ENCODE results near the gene HNRNPUL2.
"Not testable (repeated sequence)": the region's sequence is repeated elsewhere in the genome, so short reads cannot be mapped to it uniquely, and the experiment has no call there.

Gene HNRNPUL2

DNA sequence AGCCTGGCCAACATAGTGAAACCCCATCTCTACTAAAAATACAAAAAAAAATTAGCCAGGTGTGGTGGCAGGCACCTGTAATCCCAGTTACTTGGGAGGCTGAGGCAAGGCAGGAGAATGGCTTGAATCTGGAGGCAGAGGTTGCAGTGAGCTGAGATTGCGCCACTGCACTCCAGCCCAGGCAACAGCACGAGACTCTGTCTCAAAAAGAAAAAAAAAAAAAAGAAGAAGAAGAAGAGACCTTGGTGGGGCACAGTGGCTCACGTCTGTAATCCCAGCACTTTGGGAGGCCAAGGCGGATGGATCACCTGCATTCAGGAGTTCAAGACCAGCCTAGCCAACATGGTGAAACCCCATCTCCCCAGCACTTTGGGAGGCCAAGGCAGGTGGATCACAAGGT, 23.3 kb downstream of the HNRNPUL2 start:
- DNase-seq (ENCODE audit: low read depth), result not testable (repeated sequence)

DNA sequence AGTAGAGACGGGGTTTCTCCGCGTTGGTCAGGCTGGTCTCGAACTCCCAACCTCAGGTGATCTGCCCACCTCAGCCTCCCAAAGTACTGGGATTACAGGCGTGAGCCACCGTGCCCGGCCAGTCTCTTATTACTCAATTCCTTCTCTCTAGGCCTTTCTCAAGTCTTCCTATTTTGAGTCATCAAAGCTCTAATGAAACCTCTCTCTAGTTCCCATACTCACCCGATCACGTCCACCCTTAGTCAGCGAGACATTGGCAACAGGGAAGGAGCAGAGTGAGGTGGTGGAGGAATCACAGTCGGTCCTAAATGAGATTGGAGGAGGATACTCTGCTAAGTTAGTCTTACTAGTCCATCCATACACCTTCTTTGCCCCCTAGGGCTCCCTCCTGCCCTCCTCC, 25.0 kb downstream of the HNRNPUL2 start:
- DNase-seq (ENCODE audit: low read depth), result no peak

DNA sequence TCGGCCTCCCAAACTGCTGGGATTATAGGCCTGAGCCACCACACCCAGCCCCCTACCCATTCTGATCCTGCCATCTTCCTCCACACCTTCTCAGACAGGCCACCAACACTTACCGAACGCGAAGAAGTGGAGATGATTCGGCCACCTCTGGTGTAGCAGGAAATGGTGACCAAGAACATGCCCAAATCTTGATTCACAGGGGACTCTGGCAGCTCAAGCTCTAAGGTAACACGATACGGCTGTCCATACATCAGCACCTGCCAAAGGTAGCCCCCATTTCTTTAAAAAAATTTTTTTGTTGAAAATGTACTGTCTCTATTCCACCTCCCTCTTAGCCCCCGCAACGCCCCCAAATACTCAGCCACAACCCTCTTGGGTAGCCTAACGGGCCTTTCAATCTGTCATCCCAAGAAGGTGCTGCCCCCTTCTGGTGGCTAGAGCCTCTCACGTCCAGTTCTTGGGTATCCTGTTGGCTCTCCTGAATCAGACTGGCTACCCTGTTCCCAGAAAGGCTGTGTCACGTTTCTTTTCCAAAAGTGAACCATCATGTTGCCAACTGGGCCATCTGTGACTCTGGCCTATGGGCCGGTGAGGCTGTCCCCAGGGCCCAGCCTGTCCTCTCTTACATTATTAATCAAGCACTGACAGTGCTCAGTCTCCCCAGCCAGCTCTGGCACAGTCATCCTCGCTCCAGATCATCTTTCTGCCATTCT, 32.6 kb downstream of the HNRNPUL2 start:
- DNase-seq (ENCODE audit: low read depth), result peak; percentile 30

DNA sequence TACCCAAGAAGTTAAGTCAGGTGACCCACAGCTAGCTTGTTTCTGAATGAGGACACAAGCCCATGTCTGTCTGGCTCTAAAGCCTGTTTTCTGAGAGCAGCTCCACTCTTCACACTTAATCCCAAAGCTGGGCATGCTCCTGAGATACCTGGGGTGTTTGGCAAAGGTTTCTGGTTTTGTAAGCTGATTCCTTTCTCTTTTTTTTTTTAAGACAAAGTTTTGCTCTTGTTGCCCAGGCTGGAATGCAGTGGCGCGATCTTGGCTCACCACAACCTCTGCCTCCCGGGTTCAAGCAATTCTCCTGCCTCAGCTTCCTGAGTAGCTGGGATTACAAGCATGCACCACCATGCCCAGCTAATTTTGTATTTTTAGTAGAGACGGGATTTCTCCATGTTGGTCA, 33.6 kb downstream of the HNRNPUL2 start:
- DNase-seq (ENCODE audit: low read depth), result not testable (repeated sequence)

DNA sequence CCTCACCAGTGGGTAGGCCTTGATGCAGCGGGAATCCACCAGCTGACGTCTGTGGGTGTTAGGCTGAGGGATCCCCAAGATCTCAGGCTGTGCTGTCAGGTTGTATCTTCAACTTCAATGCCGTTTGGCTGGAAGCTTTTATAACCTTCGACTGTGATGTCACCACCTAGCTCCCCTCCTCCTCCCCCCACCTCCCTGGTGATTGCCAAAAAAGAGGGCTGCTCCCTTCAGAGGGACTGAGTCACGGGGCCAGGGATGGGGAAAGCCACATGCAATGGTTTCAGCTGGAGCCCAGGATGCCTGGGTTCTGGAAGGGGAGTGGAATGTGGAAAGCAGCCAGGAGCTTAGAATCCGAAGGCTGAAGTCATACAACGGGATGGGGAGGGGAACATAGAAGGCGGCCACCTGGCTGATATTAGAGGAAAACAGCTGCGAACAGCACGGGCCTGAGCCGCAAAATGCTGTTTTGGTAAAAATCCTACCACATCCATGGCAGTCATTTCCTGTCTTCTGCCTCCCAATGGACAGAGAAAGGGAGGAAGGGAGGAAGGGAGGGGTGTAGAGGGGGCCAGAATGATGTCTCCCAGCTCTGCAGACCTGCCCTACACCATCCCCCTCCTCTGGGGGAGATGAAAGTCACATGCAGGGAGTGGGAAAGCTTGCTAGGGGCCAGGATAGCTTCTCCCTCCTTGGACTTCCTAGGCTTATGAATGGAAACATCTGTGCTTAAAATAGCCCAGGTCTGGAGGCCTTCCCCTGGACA, 37.7 kb downstream of the HNRNPUL2 start, which contains the start of gene LRRN4CL:
Gene LRRN4CL, minus strand, starts transcription at position 110 of the 763 bp plus-strand sequence. CDS start 1,022 bp downstream, outside the sequence.
- no peak for DNase-seq (ENCODE audit: low read depth)

DNA sequence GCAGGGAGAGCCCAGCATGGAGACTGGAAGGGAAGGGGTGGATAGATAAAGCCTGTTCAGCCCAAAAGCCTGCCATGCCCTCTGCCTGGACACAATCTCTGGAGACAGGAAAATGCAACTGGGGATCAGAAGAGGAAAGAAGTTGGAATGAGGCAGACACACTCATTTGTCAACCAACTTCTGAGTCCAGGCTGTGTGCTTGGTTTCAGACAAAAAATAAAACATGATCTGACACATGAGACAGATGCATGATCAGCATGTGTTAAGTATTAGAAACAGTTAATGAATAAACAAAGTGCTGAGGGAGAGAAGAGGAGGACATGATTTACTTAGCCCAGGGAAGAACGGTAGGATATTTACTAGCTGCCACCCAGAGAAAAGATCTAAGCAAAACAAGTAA, 38.8 kb downstream of the HNRNPUL2 start:
- no peak for DNase-seq (ENCODE audit: low read depth)

DNA sequence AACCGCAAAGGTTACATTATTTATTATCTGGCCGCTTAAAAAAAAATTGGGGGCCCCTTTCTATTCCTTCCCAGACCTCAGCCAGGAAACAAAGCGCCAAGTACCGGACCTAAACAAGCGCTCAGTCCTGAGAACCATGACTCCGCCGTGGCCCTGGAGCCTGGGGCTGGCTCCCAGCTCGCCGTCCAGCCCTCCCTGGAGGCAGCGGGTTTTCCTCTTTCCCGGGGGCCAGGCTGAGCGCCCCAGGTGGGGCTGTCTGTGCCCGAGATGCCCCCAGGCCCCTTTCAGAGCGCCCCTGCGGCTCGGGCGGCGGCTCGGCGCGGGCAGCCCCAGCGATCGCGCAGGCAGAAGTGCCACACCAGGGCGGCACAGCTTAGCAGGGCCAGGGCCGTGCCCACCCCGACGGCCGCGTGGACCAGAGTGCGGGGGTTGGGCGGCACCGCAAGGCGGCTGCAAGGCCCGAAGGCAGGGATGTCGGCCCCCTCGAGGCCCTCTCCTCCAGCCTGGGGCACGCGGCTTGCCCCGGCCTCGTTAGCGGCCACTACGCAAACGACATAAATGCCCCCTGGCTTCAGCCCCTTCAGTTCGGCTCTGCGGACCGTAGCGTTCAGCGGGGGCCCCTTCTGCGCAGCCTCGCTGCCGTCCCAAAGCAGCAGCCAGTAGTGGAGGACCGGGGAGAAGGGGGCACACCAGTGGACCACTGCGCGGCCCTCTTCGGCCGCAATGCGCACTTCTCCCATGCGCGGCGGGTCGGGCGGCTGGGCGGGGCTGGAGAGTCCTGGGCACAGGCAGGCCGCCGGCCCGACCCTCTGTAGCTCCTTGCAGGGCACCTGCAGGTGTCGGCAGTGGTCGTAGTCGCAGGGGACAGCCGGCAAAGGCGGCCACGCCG, 39.5 kb downstream of the HNRNPUL2 start:
- DNase-seq (ENCODE audit: low read depth), result no peak

DNA sequence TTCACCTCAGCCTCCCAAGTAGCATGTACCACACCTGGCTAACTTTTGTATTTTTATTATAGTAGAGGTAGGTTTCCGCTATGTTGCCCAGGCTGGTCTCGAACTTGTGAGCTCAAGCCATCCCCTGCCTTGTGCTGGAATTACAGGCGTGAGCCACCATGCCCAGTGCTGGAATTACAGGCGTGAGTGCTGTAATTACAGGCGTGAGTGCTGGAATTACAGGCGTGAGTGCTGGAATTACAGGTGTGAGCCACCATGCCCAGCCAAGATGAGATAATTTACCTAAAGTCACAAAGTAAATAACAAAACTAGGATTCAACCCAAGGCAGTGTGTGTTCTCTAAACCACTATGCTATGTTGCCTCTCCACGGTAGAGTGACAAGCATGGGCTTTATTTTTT, 44.7 kb downstream of the HNRNPUL2 start:
- no peak for DNase-seq (ENCODE audit: low read depth)

DNA sequence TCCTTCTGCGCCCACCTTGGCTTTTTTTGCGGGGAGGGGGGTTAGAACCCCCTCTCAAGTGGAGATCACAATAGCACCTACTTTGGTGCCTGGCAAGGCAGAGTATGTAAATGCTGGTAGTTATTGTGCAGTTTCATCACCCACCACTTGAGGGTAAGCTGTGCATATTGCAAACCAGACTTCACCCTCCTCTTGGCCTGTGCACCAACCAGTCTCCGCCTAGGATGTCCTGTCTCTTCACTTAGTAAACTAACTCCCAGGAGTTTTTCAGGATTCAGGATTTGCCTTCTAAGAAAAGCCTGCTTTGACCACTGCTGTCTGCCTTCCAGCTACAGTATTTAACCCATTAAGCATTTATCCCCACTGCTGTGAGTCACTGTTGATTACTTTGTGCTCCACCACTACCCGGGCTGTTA, 46.4 kb downstream of the HNRNPUL2 start:
- no peak for DNase-seq (ENCODE audit: low read depth)

DNA sequence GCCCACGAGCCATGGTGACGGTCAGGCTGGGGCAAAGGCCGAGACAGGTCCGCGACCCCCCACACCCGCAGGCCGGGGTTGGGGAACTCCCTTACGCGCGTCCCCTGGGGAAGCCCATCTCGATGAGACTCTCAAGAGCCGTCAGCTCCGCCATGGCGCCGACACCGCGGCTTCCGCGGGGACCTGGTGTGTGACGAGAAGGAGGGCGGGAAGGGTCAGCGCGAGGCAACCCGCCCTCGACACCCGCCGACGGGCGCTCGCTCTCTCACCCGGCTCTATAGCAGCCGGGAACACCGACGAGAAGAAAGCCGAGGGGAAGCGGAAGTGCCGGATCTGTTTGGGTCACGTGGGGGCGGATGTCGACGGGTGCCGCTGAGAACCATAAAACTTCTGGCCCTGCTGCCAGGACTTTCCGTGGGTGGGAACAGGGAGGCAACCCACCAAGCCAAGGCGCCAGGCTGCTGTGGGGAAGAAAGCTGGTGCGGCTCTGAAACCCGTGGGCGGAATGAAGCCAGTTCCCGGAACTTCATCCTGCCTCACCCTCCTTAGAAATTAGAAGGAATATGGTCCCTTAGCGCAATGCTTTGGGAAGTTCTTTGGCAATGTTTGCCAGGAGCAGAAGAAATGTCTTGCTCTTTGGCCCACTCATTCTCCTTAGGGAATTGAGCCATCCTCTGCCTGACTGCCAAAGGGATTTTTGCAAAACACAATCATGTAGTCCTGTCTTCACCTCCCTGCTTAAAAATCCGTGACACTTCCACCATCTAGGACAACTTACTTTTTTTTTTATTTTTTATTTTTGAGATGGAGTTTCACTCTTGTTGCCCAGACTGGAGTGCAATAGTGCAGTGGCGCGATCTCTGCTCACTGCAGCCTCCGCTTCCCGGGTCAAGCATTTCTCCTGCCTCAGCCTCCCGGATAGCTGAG, 48.2 kb downstream of the HNRNPUL2 start, which contains the start of gene UBXN1:
Gene UBXN1, minus strand, starts transcription at position 304 of the 927 bp plus-strand sequence. Its CDS starts 150 bp downstream, at position 154.
- peak; percentile 55 for DNase-seq (ENCODE audit: low read depth)

DNA sequence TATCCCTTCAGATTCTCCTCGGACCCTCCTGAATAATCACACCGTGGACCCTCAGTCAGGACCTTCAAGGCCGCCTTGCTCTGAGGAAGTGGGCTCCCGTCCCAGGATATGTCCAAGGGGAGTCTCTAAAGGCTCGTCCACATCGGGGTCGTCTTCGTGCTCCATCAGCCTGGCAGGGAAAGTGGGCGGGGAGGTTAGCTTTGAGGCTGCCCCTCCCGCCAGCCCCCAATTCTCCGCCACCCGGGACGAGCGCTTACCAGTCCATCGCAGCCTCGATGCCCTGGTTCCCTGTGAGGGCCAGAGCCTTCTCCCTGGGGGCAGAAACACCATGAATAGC, 48.9 kb downstream of the HNRNPUL2 start:
- DNase-seq (ENCODE audit: low read depth), result no peak

DNA sequence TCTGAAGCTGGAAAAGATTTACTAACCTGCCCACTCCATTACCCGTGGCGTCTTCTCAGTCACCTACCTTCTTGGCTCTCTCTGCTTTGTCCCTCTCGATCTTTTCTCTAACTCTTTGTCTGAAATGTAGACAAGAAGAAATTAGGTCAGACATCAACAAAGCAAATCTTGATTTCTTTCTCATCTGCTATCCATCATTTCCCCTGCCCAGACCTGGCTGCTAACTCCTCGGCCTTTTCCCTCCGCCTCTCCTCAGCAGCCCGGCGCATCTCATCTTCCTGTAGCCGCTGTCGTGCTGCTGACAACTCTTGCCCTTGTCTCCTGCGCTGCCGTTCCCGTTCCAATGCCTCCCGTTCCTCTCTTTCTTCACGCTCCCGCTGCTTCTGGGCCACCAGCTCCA, 49.5 kb downstream of the HNRNPUL2 start:
- DNase-seq (ENCODE audit: low read depth), result no peak

DNA sequence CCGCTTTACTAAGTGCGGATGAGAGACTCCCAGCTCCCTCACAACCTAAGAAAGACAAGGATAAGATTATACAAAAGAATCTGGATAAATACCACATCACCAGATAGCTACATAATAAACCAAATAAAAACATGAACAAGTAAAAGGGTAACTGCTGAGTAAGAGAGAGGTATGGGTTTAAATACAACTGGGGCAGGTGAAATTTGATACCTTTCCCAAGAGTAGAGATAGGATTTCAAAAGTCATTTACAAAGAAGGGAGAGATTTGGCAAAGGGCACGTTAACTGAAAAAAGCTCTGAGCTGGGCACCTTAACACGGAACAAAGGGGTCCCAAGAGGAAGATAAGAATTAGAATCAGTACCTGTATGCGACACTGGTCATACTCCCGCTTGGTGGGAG, 50.1 kb downstream of the HNRNPUL2 start:
- no peak for DNase-seq (ENCODE audit: low read depth)

DNA sequence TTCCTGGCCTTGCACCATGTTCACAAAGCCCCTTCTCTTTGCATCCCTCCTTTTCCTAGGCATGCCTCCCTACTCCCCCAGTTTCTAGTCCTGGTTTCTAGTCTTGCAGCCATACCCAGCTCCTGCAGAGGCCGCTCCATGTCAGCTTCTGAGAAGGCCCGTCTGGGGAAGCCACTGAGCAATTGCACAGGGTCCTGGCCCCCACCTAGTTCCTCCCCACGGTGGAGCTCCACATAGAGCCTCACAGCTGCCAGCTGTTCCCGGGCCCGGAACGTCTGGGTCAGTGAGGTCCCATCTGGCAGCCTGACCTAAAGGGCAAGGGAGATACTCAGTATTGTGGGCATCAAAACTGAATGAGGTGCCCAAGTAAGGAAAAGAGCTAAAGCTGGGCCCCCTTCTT, 50.6 kb downstream of the HNRNPUL2 start:
- DNase-seq (ENCODE audit: low read depth), result no peak

DNA sequence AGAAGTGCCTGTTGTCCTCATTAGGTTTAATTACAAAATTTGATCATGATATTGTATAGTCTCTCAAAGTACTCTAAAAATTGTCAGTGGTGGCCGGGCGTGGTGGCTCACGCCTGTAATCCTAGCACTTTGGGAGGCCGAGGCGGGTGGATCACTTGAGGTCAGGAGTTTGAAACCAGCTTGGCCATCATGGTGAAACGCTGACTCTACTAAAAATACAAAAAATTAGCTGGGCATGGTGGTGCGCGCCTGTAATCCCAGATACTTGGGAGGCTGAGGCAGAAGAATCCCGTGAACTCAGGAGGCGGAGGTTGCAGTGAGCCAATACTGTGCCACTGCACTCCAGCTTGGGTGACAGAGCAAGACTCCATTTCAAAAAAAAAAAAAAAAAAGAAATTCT, 51.8 kb downstream of the HNRNPUL2 start:
- not testable (repeated sequence) for DNase-seq (ENCODE audit: low read depth)

DNA sequence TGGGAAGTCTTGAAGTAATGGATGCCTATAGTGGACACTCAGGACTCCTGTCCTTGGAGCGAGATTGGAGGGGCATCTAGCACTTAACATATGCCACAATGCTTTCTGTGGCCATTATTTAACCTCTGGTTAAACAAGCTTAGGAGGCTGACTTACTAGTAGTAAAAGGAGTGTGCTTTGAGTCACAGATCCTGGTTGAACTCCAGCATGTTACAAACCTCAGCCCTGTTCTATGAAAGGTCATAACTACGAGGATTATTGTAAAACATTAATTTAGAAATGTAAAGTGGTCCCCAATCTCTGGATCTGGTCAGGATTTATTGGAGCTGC, 54.1 kb downstream of the HNRNPUL2 start:
- no peak for DNase-seq (ENCODE audit: low read depth)

DNA sequence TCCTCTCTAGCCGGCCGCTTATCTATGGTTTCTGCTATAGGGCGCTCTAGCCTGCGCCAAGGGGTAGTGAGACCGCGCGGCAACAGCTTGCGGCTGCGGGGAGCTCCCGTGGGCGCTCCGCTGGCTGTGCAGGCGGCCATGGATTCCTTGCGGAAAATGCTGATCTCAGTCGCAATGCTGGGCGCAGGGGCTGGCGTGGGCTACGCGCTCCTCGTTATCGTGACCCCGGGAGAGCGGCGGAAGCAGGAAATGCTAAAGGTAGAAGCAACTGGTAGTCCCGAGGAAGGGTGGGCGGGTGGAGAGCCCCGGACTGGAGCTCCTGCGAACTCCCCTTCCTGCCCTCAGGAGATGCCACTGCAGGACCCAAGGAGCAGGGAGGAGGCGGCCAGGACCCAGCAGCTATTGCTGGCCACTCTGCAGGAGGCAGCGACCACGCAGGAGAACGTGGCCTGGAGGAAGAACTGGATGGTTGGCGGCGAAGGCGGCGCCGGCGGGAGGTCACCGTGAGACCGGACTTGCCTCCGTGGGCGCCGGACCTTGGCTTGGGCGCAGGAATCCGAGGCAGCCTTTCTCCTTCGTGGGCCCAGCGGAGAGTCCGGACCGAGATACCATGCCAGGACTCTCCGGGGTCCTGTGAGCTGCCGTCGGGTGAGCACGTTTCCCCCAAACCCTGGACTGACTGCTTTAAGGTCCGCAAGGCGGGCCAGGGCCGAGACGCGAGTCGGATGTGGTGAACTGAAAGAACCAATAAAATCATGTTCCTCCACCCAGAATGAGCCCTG, 55.5 kb downstream of the HNRNPUL2 start, which contains the start of the genes LBHD1 and UQCC3:
Gene LBHD1, minus strand, starts transcription at position 660 of the 782 bp plus-strand sequence. CDS start 2,236 bp downstream, outside the sequence.
Gene UQCC3, plus strand, starts transcription at position 66 of the 782 bp plus-strand sequence. Its CDS starts 73 bp downstream, at position 139.
- DNase-seq (ENCODE audit: low read depth), result peak; percentile 57

DNA sequence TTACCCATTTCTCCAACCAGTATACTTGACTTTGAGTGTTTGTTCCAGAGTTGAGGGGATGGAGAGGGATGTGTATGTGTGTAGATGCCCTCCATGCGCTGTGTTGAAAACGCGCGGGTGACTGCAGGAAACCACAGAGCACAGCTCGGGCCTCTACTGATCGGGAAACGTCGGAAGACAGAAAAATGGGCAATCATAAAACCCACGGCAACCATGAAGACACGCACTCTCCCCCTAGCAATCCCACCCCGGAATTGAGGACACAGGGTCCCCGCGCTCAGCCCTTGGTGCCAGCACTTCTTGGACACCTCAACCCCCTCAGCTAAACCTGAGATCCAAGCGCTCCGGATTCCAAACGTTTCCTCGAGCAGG, 56.0 kb downstream of the HNRNPUL2 start:
- no peak for DNase-seq (ENCODE audit: low read depth)

DNA sequence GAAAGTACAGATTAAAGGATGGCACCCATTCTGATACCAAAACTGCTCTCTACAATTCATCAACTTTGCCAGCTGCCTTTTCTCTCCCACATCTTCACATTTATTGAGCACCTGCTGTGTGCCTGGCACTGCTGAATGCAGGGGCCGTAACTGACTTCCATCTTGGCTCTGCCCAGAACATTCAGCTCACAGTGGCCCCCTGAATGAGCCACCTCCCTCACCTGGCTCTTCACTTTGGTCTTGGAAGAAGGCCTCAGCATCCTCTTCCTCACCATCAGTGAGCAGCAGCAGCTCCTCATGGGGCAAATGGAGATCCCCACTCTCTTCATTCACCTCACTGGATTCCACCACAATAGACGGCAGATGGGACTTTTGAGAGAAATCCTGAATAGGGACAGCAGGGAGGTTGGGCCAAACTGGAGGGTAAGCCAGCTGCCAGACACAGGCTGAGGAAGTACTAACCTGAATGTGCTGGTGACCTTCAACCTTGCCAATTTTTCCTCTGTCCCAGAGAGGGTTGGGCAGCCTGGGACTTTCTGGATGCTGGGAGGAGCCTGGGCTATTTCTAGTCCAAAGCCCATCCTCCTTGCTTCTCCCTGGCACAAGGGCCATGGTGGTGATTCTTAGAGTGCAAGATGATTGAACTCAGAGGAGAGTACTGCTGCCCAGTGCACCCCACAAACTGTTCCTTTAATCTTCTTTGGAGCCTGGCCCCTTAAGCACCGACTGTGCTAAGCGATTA, 57.7 kb downstream of the HNRNPUL2 start:
- no peak for DNase-seq (ENCODE audit: low read depth)

DNA sequence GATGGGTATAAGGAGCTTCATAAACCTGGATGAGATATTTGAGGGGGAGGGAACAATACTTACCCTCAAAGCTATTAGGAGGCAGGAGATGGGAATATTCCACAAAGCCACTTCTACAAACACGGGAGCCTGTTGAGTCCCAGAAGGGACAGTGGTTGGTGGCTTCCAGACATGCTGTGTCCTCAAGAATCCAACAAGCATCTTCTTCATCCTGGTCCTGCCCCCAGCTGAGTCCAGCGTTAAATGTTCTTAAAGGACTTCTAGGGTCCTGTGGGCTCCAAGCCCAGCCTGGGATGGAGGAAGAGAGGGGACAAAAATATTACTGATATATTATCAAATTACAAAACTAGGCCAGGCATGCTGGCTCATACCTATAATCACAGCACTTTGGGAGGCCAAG, 59.8 kb downstream of the HNRNPUL2 start:
- no peak for DNase-seq (ENCODE audit: low read depth)

Measured in stimulated activated CD8-positive, alpha-beta memory T cell treated with anti-CD3 and anti-CD28 coated beads, Interleukin-15, amount 100 ng/mL, for 24 hours (primary cell).